ENCODE data around the gene KLRB1. TPM values are rescaled to one million over a fixed set of nuclear protein-coding genes. Genes with fewer than 3 reads are reported as not detected.

Gene KLRB1
- polyA plus RNA-seq, 1 donor from 2014 or later, result 5.7 TPM

Other genes starting within 250 kb of the KLRB1 start
- gene CLEC2D, start 61.8 kb upstream of the KLRB1 start, polyA plus RNA-seq, result 102 TPM
- gene CLECL1, start 125.2 kb upstream of the KLRB1 start, polyA plus RNA-seq, result 168 TPM
- 177 TPM for gene CD69, start 153.0 kb upstream of the KLRB1 start, polyA plus RNA-seq
- gene KLRF1, start 219.6 kb upstream of the KLRB1 start, polyA plus RNA-seq, result 3.0 TPM

All from IgD-negative memory B cell (primary cell).